CD4-positive, alpha-beta memory T cell (primary cell): Measurements from ENCODE around the gene ZSCAN29. TPM values are rescaled to one million over a fixed set of nuclear protein-coding genes. Genes with fewer than 3 reads are reported as not detected.

Experiments used
- CTCF ChIA-PET: fragments of 350-600 bp; sonication (Branson Sonifier 250); formaldehyde crosslinking; loops from one replicate; lab custom pipeline; 2021; ENCODE audit warnings: inconsistent platforms; ENCODE audit not compliant: partially characterized antibody; lab: Charles Lee
- POLR2A ChIA-PET: fragments of 350-600 bp; sonication (Branson Sonifier 250); formaldehyde crosslinking; loops from one replicate; lab custom pipeline; 2021; ENCODE audit not compliant: partially characterized antibody; lab: Charles Lee
- DNase-seq, 5 donors: peaks; one replicate each; pipeline versions ENCODE4 v3.0.0 to v3.0.0-alpha.2; 2020 to 2022; ENCODE audit warnings: mixed read lengths in 1 of 5
- H3K27ac ChIP-seq: one replicate; pipeline ENCODE4 v1.7.0; 2013; ENCODE audit warnings: low read depth, low read length
- H3K27me3 ChIP-seq: 2 replicates; pipeline ENCODE4 v1.7.0; 2013; ENCODE audit warnings: mild to moderate bottlenecking, low read length, moderate library complexity; ENCODE audit not compliant: insufficient read depth
- H3K36me3 ChIP-seq: 2 replicates; pipeline ENCODE4 v1.7.0; 2013; ENCODE audit warnings: mild to moderate bottlenecking, low read length, moderate library complexity; ENCODE audit not compliant: insufficient read depth
- H3K4me1 ChIP-seq: 2 replicates; pipeline ENCODE4 v1.7.0; 2013; ENCODE audit warnings: mild to moderate bottlenecking, low read length, moderate library complexity; ENCODE audit not compliant: insufficient read depth
- H3K4me3 ChIP-seq, 2 donors: one replicate each; pipeline ENCODE4 v1.7.0; 2013; ENCODE audit warnings: low read length in 2 of 2, mild to moderate bottlenecking in 1 of 2
- H3K9me3 ChIP-seq, 2 donors: one replicate each; pipeline ENCODE4 v1.7.0; 2013; ENCODE audit warnings: low read length in 2 of 2, control low read depth in 1 of 2; ENCODE audit not compliant: control insufficient read depth in 1 of 2
- H3K27ac Mint-ChIP-seq, 7 donors: one replicate each; pipeline ENCODE4 v1.8.0; 2020 to 2021; ENCODE audit warnings: mixed read lengths in 7 of 7, mild to moderate bottlenecking in 6 of 7, inconsistent platforms in 3 of 7, moderate library complexity in 3 of 7
- H3K27me3 Mint-ChIP-seq, 2 donors: one replicate each; pipeline ENCODE4 v1.8.0; 2020 to 2021; ENCODE audit warnings: mixed read lengths in 2 of 2
- H3K36me3 Mint-ChIP-seq, 2 donors: one replicate each; pipeline ENCODE4 v1.8.0; 2020 to 2021; ENCODE audit warnings: mixed read lengths in 2 of 2, inconsistent platforms in 1 of 2, mild to moderate bottlenecking in 1 of 2
- H3K4me1 Mint-ChIP-seq, 4 donors: one replicate each; pipeline ENCODE4 v1.8.0; 2020 to 2021; ENCODE audit warnings: mixed read lengths in 4 of 4, mild to moderate bottlenecking in 1 of 4
- H3K4me3 Mint-ChIP-seq, 8 donors: one replicate each; pipeline ENCODE4 v1.8.0; 2020 to 2021; ENCODE audit warnings: mixed read lengths in 8 of 8, mild to moderate bottlenecking in 7 of 8, moderate library complexity in 6 of 8, inconsistent platforms in 3 of 8
- H3K9me3 Mint-ChIP-seq, 8 donors: one replicate each; pipeline ENCODE4 v1.8.0; 2020 to 2021; ENCODE audit warnings: mixed read lengths in 8 of 8, mild to moderate bottlenecking in 5 of 8, inconsistent platforms in 3 of 8, moderate library complexity in 1 of 8
- intact Hi-C: fragments of 100-400 bp; cut with micrococcal nuclease; formaldehyde crosslinking; loops from one replicate; pipeline ENCODE4 v1.15.1; 2023
- polyA plus RNA-seq, 2 donors: library from polyadenylated mRNA; unstranded; fragments of 300-500 nt; fragmentation: Illumina TruSeq; gene quantifications; one replicate each; pipeline ENCODE4 v1.2.3, GENCODE V29; 2021
- total RNA-seq, 2 experiments: library from RNA; stranded (reverse); gene quantifications; one replicate each; pipeline ENCODE4 v1.2.3, GENCODE V29; 2021

Gene ZSCAN29
- total and polyA plus RNA-seq, 4 experiments from 2014 or later = 1.4 to 36.4 (median 21.2) TPM

DNA sequence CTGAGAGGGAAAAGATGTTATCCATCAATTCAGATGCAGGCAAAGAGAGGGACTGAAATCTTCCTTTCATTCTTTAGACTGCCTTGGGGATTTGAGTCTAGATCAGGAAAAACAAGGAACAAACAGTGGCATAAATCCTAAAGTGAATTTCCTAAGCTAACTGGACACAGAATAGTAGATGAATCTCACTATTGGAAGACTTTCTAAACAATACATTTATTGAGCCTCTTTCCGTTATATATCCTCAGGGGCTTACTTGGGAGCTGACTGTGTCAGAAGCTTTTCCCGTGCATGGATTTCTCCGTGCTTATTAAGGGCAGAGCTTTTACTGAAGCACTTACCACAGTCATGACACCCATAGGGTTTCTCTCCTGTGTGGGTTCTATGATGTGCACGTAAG is 10.0 kb downstream of the ZSCAN29 start:
- intact Hi-C loops = no loop called here
- H3K36me3 Mint-ChIP-seq = peaks cover 69 to 71% of the 10 kb centered on the region in 2 donors
- peaks cover 1 to 14% (median 6%) of the 10 kb centered on the region in 4 donors for H3K4me1 Mint-ChIP-seq
- H3K27ac Mint-ChIP-seq = peak overlapping the region in 1 of 7 donors; percentile 9
- H3K27me3 ChIP-seq = no peaks in the 10 kb centered on the region
- H3K36me3 ChIP-seq = peaks cover 8% of the 10 kb centered on the region
- no peaks in the 10 kb centered on the region for H3K27me3 Mint-ChIP-seq
- H3K27ac ChIP-seq = no peak overlapping the region
- no peaks in the 10 kb centered on the region for H3K4me1 ChIP-seq
- no peak overlapping the region for H3K4me3 ChIP-seq
- POLR2A ChIA-PET = no interaction called here
- H3K9me3 ChIP-seq = peaks cover 0 to 28% of the 10 kb centered on the region in 2 donors
- no peak for DNase-seq
- no peak overlapping the region for H3K4me3 Mint-ChIP-seq
- CTCF ChIA-PET = interaction anchor here (0.9 to 2.4 kb wide), 3 partner anchors 10 to 14 kb away, joined by 3 to 11 read pairs (median 3); partner anchors contain the start of genes TUBGCP4 and ZSCAN29
- H3K9me3 Mint-ChIP-seq = peaks cover 8 to 84% (median 59%) of the 10 kb centered on the region in 8 donors

DNA sequence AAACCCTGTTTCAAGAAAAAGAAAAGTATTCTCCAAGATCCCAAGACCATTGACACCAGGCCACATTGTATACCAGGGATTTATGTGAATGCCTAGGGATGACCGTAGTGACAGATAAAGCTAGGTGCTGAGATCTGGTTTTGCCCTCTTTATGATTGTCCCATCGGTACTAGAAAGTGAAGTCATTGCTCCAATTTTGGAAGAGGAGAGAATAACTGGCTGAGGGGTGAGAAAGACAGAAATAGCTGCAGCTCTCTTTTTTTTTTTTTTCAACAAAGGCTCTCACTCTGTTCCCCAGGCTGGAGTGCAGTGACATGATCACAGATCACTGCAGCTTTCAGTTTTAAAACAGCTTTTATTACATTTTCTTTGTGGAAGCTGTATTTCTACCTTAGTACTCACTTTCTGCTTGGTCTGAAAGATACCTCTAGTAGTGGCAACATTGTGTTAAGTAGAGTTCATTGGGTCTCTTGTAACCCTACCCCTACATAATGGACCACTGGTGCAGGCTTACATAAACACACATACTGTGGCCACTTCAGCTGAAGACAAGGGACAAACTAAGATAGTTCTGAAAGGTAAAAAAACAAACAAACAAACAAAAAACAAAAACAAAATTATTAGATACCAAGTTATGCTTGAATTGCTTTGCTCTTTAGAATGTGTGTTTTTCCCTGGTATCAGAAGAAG is 18.0 kb downstream of the ZSCAN29 start:
- peaks cover 6% of the 10 kb centered on the region for H3K4me1 ChIP-seq
- no peak overlapping the region for H3K4me3 ChIP-seq
- H3K27ac Mint-ChIP-seq = peak overlapping the region in 1 of 7 donors; percentile 43
- no peak overlapping the region for H3K4me3 Mint-ChIP-seq
- H3K27ac ChIP-seq = no peak overlapping the region
- DNase-seq = no peak
- ChIA-PET POLR2A (no interaction called here), CTCF (interaction anchor here (0.8 to 2.5 kb wide), 2 partner anchors 17 to 23 kb away, joined by 3 to 7 read pairs; no protein-coding TSS in a partner anchor)
- H3K9me3 ChIP-seq = no peaks in the 10 kb centered on the region
- H3K4me1 Mint-ChIP-seq = peaks cover 4 to 17% (median 8%) of the 10 kb centered on the region in 4 donors
- intact Hi-C loops = no loop called here
- H3K36me3 Mint-ChIP-seq = peaks cover 22 to 29% of the 10 kb centered on the region in 2 donors
- no peaks in the 10 kb centered on the region for H3K27me3 Mint-ChIP-seq
- no peaks in the 10 kb centered on the region for H3K36me3 ChIP-seq
- no peaks in the 10 kb centered on the region for H3K27me3 ChIP-seq
- H3K9me3 Mint-ChIP-seq = peaks cover 0 to 9% (median under 1%) of the 10 kb centered on the region in 8 donors

DNA sequence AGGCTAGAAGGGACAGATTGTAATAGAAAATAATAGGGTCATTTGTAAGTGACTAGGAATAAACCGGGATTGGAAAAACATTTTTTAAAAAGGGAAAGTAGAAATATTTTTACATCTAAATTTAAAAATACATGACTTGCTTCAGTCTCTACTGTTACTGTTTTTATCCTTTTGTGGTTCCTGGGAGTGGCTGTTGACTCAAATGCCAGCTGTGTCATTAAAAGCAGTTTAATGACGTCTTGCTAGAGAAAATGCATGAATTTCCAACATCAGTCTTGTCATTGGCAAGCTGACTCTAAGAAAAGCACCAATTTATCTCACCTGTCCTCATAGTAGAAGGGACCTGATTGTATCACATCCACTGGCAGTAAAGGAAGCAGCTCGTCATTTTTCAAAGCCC is 23.7 kb downstream of the ZSCAN29 start:
- no peak for DNase-seq
- Mint-ChIP-seq H3K4me1 (no peaks in the 10 kb centered on the region), H3K27ac (no peak overlapping the region), H3K9me3 (no peaks in the 10 kb centered on the region), H3K4me3 (no peak overlapping the region), H3K36me3 (peaks cover 23 to 26% of the 10 kb centered on the region in 2 donors), H3K27me3 (no peaks in the 10 kb centered on the region)
- POLR2A ChIA-PET = no interaction called here
- Histone ChIP-seq H3K4me1 (no peaks in the 10 kb centered on the region), H3K27ac (no peak overlapping the region), H3K36me3 (no peaks in the 10 kb centered on the region), H3K4me3 (no peak overlapping the region), H3K9me3 (no peaks in the 10 kb centered on the region), H3K27me3 (no peaks in the 10 kb centered on the region)
- CTCF ChIA-PET = interaction anchor here (1.0 to 2.3 kb wide), 4 partner anchors 9 to 167 kb away, joined by 3 to 14 read pairs (median 4); no protein-coding TSS in a partner anchor
- intact Hi-C loops = no loop called here

DNA sequence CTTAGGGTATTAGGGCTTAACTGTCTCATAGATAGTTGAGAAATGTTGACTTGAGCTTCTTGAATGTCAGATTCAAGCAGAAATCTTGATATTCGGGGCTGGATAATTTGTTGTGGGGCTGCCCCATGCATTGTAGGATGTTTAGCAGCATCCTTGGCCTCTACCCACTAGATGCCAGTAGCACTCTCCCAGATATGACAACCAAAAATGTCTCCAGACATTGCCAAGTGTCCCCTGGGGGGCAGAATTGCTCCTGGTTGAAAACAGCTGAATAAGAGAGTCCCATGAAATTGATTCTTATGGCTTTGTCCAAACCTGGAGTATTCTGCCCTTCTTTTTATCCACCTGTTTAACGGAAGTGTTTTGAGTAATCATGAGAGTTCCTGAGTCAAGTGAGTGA is 24.5 kb downstream of the ZSCAN29 start:
- Histone ChIP-seq H3K9me3 (no peaks in the 10 kb centered on the region), H3K27ac (no peak overlapping the region), H3K36me3 (no peaks in the 10 kb centered on the region), H3K4me3 (no peak overlapping the region), H3K27me3 (no peaks in the 10 kb centered on the region), H3K4me1 (no peaks in the 10 kb centered on the region)
- Mint-ChIP-seq H3K36me3 (peaks cover 20 to 23% of the 10 kb centered on the region in 2 donors), H3K4me3 (no peak overlapping the region), H3K9me3 (no peaks in the 10 kb centered on the region), H3K4me1 (no peaks in the 10 kb centered on the region), H3K27me3 (no peaks in the 10 kb centered on the region), H3K27ac (no peak overlapping the region)
- ChIA-PET CTCF (interaction anchor here (1.0 to 2.3 kb wide), 4 partner anchors 9 to 168 kb away, joined by 3 to 14 read pairs (median 4); no protein-coding TSS in a partner anchor), POLR2A (interaction anchor here (1.5 kb wide), 1 partner anchor 25 kb away, joined by 5 read pairs; the partner anchor contains the start of genes TUBGCP4 and ZSCAN29)
- intact Hi-C loops = no loop called here
- no peak for DNase-seq

DNA sequence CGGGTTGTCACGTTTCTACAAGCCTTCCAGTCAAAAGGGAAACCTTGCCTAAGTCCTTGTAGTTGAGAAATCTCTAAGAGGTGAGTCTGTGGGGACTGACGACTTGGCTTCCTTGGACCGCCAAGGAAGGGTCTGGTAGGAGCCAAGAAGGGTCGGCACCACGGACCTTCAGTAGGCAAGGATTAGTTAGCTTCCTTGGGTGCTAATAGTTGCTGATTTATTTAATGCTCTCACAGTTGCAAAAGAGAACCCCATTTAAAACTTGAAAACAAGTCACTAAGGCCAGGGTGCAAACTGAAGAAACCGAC is 40.1 kb downstream of the ZSCAN29 start:
- H3K9me3 ChIP-seq = no peaks in the 10 kb centered on the region
- peaks cover 22% of the 10 kb centered on the region for H3K4me1 ChIP-seq
- H3K4me3 ChIP-seq = peak overlapping the region; percentile 67 to 91
- H3K36me3 Mint-ChIP-seq = peaks cover 18 to 24% of the 10 kb centered on the region in 2 donors
- no peaks in the 10 kb centered on the region for H3K27me3 ChIP-seq
- H3K4me1 Mint-ChIP-seq = peaks cover 16 to 50% (median 31%) of the 10 kb centered on the region in 4 donors
- no peak for DNase-seq
- H3K27me3 Mint-ChIP-seq = peaks cover 0 to 3% of the 10 kb centered on the region in 2 donors
- peak overlapping the region; percentile 98 to 100 (median 99) for H3K27ac Mint-ChIP-seq
- peak overlapping the region; percentile 90 for H3K27ac ChIP-seq
- intact Hi-C loops = loop anchor here (1.0 kb wide), 4 partner anchors 41 to 224 kb away; partner anchors contain the start of genes CCNDBP1, TUBGCP4, UBR1 and ZSCAN29
- no peaks in the 10 kb centered on the region for H3K36me3 ChIP-seq
- ChIA-PET POLR2A (interaction anchor here (1.3 to 1.7 kb wide), 2 partner anchors 40 to 180 kb away, joined by 6 read pairs; partner anchors contain the start of genes TUBGCP4 and ZSCAN29), CTCF (interaction anchor here (1.5 kb wide), 1 partner anchor 40 kb away, joined by 3 read pairs; the partner anchor contains the start of gene ZSCAN29)
- peak overlapping the region; percentile 94 to 99 (median 96) for H3K4me3 Mint-ChIP-seq
- H3K9me3 Mint-ChIP-seq = peaks cover 0 to 6% (median 0%) of the 10 kb centered on the region in 8 donors

DNA sequence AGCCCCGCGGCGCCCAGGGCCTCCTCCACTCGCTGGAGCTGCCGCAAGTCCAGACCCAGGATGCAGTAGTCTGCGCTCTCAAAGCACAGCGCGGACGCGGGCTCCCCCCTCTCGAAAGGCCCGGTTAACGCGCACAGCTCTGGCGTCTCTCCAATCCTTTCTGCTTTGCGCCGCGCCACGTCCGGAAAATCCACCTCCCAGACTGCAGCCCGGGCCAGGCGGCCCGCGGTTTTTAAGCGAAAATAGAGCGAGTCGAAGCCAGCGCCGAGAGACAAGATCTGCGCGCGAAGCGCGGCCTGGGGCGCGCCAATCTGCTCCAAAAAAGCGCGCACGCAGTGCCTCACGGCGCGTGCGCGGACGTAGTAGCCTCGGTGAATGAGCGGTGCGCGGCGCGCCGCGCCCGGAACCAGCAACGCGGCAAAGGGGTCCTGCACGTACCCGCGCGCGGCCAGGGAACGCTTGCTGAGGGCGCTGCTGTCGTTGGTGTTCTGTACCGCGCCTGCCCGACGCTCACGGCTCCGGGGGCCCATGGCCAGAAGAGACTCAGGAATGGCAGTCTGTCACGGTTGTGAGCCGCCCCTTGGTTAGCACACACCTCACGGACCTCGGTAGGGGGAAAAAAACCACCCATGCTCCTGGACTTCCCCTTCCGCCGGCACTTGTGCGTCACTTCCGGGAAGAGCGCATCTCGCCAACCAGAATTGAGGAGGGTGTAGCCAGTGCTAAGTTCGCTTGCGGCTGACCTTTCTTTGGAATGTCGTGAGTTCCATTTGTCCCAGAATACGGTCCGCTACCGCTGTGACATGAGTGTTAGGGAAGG is 40.7 kb downstream of the ZSCAN29 start, which contains the start of gene LCMT2:
Gene LCMT2 (minus strand): TSS at position 614 of the 820 bp plus-strand sequence. CDS start 84 bp downstream, at position 530.
- Histone ChIP-seq H3K36me3 (no peaks in the 10 kb centered on the region), H3K9me3 (no peaks in the 10 kb centered on the region), H3K27ac (peak within 1 kb of the TSS; percentile 90), H3K27me3 (no peaks in the 10 kb centered on the region), H3K4me1 (peaks cover 22% of the 10 kb centered on the region), H3K4me3 (peak within 1 kb of the TSS; percentile 67 to 91)
- peaks cover 0 to 3% of the 10 kb centered on the region in 2 donors for H3K27me3 Mint-ChIP-seq
- CTCF ChIA-PET = interaction anchor here (1.5 kb wide), 2 partner anchors 40 to 105 kb away, joined by 3 to 4 read pairs; partner anchors contain the start of gene ZSCAN29
- peak; percentile 91 to 95 (median 94) for DNase-seq
- peaks cover 0 to 6% (median 0%) of the 10 kb centered on the region in 8 donors for H3K9me3 Mint-ChIP-seq
- peak within 1 kb of the TSS; percentile 94 to 99 (median 96) for H3K4me3 Mint-ChIP-seq
- H3K4me1 Mint-ChIP-seq = peaks cover 16 to 50% (median 31%) of the 10 kb centered on the region in 4 donors
- POLR2A ChIA-PET = interaction anchor here (0.8 to 1.5 kb wide), 6 partner anchors 41 to 462 kb away, joined by 3 to 8 read pairs (median 4); partner anchors contain the start of genes CCNDBP1, SERF2, TUBGCP4 and ZSCAN29
- intact Hi-C loops = loop anchor here (1.0 kb wide), 4 partner anchors 41 to 224 kb away; partner anchors contain the start of genes CCNDBP1, TUBGCP4, UBR1 and ZSCAN29
- peaks cover 13 to 21% of the 10 kb centered on the region in 2 donors for H3K36me3 Mint-ChIP-seq
- peak within 1 kb of the TSS; percentile 98 to 100 (median 99) for H3K27ac Mint-ChIP-seq
